Cerebellar cortex (tissue), 1 donor: ENCODE data around the gene KRT16.
"Not testable (repeated sequence)": the region's sequence is repeated elsewhere in the genome, so short reads cannot be mapped to it uniquely, and the experiment has no call there.

Source experiments
- DNase-seq: peaks from one replicate; pipeline ENCODE4 v3.0.0-alpha.2; 2015; ENCODE audit warnings: low spot score

KRT16 gene

DNA sequence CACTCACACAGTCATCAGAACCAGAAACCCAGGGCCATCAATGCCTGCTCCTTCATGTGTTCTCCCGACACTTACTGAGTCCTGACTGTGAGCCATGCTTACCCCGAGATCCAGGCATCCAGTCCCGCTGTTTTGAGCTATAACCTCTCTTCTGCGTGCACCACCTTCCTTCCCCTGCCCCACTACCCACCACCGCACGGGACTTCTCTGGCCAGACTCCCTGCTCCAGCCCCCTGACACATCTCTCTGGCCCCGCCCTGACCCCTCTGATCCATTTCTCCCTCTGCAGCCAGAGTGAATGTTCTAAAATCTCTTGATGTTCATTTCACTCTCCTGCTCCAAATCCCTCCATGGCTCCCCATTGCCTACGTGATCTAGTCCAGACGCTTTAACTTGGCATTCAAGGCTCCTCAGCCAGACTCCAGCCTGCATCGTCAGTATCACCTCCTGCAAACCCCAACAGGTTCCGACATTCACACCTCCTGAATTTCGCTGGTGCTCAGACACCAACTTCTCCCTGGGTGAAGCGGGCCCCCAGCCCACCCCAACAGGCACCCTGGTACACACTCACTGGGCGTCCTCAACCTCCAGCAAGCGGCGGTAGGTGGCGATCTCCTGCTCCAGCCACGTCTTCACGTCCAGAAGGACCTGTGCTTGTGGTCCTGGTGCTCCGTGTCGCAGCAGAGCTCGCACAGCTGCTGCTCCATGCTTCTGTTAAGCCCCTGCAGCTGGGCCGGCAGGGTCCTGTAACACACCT, 14.9 kb upstream of the KRT16 start:
- no peak for DNase-seq

DNA sequence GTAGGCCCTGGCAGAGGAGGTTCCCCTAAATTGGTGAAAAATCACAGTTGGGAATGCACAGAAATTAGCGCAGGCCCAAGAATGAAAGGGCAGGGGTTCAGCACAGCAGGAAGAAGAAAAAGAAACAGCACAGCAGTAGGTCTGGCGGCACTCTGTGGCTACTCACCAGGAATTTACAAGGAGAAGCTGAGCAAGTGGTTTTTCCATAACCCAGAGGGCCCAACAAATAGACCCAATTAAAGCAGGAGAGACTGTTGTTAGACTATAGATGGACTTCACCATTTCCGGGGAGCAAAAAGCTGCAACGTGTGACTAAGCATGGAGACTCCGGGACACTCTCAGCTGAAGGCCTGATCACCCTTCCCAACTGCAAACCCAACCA, 14.3 kb upstream of the KRT16 start:
- DNase-seq: not testable (repeated sequence)

DNA sequence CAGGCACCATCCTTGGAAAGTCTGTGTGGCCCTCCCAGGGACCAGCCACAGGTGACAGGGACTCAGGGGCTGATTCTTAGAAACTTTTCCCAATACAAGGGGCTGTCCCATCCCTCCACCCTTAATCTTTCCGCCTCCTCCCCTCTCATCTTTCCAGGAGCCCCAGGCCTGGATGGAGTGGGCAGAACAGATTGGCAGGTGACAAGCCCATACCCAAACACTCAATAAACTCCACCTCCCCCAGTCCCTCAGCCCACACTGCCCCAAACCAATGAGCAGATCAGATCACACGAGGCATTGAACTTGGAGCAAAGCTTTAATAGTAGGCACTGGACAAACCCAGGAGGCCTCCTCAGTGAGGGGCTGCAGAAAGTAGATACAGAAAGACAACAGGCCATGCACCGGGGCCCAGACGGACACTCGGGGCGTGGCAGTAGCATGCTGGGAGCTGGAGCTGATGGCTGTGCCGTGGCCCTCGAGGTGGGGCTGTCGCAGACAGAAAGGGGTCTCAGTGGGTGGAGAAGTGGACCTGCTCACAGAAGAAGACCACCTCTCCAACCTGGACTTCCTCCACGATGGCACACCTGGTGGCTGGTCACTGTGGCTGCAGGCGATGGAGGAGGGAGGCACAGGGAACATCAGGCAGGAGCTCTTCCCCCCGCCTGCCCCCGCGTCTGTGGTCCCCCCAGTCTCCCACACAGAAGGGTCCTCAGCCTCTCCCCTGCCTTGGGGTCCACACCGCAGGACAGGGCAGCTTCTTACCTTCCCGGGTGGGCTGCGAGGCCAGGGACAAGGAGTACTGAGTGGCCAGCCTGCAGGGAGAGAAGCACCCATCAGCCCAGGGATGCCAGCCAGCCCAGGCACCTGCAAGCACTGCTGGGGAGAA, 13.7 kb upstream of the KRT16 start:
- not testable (repeated sequence) for DNase-seq

DNA sequence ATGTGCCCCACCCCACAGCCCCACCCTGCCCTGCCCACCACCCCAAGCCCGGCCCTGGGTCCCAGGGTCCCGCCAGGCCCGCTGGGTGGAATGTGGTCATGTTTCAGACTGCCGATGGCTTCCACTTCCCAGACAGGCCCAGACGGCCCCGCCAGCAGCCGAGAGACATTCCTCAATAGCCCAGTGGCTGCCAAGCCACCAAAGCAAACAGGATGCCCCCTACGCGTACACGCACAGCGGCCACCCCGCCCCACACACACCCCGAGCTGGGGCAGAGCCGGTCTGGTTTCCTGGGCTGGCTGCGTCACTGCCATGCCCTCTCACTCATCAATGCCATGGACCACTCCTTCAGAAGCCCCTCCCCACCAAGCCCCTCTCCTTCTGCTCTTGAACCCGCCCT, 13.0 kb upstream of the KRT16 start:
- DNase-seq: no peak

DNA sequence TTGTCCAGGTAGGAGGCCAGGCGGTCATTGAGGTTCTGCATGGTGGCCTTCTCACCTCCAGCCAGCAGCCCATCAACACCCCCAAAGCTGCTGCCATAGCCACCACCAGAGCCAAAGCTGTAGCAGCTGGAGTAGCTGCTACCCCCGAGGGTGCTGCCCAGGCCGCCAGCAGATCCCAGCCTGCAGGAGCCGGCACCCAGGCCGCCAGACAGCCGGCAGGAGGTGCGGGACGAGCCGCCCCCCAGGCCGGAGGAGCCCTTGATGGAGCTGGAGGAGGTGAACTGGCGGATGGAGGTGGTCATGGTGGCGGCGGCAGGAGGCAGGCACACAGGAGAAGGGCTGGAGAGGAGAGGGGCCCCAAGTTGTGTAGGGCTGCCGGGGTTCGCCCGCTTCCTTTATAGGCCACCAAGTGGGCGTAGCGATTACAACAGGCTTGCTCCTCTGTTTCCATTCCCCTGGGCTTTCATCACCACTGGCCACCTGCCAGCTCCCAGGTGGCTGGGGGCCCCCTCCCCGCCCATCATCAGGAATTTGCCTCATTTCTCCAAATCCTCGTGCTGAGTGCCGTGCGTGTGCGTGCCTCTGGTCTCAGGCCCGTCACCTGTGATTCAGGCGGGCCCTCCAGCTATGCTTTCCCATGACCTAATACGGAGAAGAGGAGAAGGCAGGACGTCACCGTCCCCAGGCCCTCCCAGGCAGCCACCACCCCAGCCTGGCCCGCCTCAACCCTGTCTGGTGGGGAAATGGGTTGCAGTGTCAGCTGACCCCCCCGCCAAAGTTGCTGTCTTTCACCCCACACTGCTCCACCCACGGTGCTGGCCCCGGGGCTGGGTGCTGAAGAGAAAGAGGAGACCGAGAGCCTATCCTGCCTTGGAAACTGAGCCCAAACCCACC, 11.9 kb upstream of the KRT16 start, which contains the start of gene KRT17:
TSS of gene KRT17 (minus strand) at position 368 of the 894 bp plus-strand sequence. CDS start at position 302, 66 bp downstream.
- no peak for DNase-seq

GRCh38 chr17:41623184-41623861, 10.8 kb upstream of the KRT16 start:
- not testable (repeated sequence) for DNase-seq

GRCh38 chr17:41622340-41623183, 10.0 kb upstream of the KRT16 start:
- DNase-seq: not testable (repeated sequence)

- no peak for DNase-seq
Observed at GRCh38 chr17:41621916-41622315, 9.3 kb upstream of the KRT16 start.

GRCh38 chr17:41621435-41621817, 8.9 kb upstream of the KRT16 start:
- not testable (repeated sequence) for DNase-seq

DNA sequence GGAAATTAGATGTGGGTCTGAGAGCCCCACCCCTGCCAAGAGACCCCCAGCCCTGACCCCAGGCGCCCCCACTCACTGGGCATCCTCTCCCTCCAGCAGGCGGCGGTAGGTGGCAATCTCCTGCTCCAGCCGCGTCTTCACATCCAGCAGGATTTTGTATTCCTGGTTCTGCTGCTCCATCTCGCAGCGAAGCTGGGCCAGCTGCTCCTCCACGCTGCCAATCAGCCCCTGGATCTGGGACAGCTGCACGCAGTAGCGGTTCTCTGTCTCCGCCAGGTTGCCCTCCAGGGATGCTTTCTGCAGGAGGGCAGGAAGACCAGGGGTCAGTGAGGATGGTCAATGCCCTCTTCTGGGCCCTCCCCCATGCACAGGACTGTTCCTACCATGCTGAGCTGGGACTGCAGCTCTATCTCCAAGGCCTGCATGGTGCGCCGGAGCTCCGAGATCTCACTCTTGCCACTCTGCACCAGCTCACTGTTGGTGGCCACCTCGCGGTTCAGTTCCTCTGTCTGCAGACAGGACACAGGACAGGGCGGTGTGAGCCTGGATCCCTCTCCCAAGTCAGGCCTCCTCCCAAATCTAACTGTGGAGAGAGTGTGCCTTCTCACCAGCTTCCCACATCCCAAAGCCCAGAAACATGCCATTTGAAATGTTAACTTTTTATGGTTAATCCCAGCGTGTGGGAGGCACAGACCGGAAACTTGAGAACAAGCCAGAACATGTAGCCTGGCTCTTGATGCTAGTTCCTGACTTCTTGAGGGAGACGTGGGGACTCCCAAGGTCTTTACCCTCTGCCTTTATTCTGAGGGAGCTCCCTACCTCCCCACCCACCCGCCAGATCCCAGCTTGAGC, 8.2 kb upstream of the KRT16 start:
- DNase-seq: no peak

- DNase-seq: not testable (repeated sequence)
Observed at GRCh38 chr17:41619927-41620582, 7.5 kb upstream of the KRT16 start.

- no peak for DNase-seq
Observed at GRCh38 chr17:41619036-41619926, 6.7 kb upstream of the KRT16 start.

- no peak for DNase-seq
Observed at GRCh38 chr17:41618341-41619035, 5.9 kb upstream of the KRT16 start.

GRCh38 chr17:41617698-41618097, 5.1 kb upstream of the KRT16 start:
- no peak for DNase-seq

- no peak for DNase-seq
Observed at GRCh38 chr17:41617136-41617535, 4.6 kb upstream of the KRT16 start.

DNA sequence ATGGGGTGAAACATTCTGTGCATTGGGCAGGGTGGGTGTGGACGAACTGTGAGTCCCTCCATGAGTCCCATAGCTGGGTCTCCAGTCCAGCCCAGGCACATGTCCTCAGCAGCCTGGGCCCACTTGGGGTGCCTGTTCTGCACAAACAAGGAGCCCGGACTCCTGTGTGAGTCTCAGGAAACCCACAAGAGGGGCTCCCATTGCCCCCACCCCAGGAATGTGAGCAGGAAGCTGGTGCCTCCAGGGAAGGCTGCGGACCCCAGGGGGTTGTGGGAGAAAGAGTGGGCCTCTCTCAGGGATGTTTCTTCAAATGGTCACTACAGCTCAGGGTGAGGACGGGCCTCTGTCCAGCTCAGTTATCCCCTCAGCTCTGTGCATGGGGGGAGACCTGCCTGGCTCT, 3.9 kb upstream of the KRT16 start:
- DNase-seq: not testable (repeated sequence)

DNA sequence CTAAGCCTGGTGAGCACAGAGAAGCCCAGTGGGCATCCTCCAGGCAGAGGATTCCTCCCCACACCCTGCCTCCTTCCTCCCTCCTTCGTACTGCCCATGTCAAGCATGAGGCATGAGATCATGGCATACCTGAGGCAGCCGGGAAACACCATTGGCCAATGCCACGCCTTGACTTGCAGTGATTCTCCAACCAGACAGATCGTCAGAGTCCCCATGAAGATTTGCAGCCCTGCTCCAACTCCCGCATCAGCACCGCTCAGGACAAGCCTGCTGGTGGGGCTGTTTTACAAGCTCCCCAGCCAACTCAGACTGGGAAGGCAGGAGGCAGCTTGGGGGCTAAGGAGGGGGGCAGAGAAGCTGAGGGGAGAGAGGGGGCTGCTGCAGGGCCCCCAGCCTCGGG, 2.9 kb upstream of the KRT16 start:
- DNase-seq: no peak
